T47D (cell line): ENCODE results near the gene TSPAN10.
"Not testable (repeated sequence)": the region's sequence is repeated elsewhere in the genome, so short reads cannot be mapped to it uniquely, and the experiment has no call there.

Experiments
- DNase-seq, 2 experiments: peaks; one replicate each; pipeline versions ENCODE4 v3.0.0 to v3.0.0-alpha.2; 2011 to 2012; ENCODE audit warnings: low read depth in 1 of 2, low spot score in 1 of 2
- JUND ChIP-seq: IDR thresholded peaks from 2 replicates; pipeline ENCODE4 v1.6.1; 2012; ENCODE audit warnings: low read depth
- in situ Hi-C: cut with HindIII; loops from 2 replicates; pipeline ENCODE4 v1.10.0; 2016; ENCODE audit warnings: low sequenced_read_pairs, low pct_unique_long_range_greater_than_20kb

TSPAN10 gene

DNA sequence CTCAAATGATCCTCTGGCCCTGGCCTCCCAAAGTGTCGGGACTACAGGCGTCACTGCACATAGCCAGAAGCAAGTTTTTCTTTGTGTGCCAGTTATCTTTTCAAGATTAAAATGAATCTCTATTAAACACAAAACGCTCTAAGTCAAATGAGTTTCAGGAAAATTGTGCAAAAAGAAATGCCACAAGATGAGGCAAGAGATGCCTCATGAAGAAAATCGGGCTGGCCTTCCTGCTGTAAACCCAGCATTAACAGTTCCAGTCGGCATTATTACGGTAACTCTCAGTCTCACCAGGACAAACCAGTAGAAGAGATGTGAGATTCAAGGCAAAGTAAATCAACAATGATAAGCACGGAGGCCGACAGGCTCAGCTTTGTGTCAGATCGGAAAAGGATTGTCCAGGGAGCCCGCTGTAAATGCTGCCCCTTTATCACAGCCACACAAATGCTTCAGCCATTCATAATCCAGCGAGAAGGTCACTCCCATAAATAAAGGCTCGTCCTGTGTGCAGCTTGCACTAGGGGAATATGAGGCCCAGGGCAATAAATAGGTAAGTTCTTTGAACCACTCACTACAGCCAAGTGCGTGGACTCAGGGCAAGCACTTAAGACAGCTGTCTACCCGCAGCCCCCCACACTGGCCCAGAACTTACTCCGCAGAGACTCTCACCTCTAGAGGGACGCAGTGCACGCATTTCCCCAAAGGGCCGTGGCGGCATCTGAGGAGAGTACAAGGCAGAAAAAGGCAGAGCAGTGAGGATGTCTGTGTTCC lies 27.3 kb upstream of the TSPAN10 start:
- DNase-seq: no peak
- no peak for TF ChIP-seq JUND
- in situ Hi-C loops: no loop called here

- DNase-seq: no peak
- in situ Hi-C loops: no loop called here
- no peak for TF ChIP-seq JUND
Observed at GRCh38 chr17:81612172-81612970, 24.6 kb upstream of the TSPAN10 start.

- TF ChIP-seq JUND: no peak
- in situ Hi-C loops: no loop called here
- no peak for DNase-seq
Observed at GRCh38 chr17:81615401-81615930, 21.5 kb upstream of the TSPAN10 start.

DNA sequence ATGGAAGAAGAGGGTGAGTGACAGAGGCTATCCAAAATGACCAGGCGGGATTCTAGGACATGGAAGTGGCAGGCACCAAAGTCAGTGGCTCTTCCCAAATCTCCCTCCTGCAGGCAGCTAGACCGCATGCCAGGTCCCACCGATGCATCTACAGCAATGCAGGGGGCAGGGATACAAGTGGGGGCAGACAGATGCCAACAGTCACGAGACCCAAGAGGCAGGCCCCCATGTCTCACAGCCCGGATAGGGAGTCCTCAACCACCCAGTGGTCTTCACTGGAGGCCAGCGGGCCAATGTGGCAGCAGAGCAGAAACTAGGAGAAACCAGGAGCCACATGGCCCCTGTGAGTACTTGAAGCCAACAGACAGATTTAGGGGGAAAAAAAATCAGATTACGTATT lies 20.1 kb upstream of the TSPAN10 start:
- no peak for TF ChIP-seq JUND
- in situ Hi-C loops: no loop called here
- DNase-seq: no peak

DNA sequence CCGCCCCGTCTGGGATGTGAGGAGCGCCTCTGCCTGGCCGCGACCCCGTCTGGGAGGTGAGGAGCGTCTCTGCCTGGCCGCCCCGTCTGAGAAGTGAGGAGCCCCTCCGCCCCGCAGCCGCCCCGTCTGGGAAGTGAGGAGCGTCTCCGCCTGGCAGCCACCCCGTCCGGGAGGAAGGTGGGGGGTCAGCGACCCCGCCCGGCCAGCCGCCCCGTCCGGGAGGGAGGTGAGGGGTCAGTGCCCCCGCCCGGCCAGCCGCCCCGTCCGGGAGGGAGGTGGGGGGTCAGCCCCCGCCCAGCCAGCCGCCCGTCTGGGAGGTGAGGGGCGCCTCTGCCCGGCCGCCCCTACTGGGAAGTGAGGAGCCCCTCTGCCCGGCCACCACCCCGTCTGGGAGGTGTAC lies 18.7 kb upstream of the TSPAN10 start:
- DNase-seq, in situ Hi-C loops: not testable (repeated sequence)

DNA sequence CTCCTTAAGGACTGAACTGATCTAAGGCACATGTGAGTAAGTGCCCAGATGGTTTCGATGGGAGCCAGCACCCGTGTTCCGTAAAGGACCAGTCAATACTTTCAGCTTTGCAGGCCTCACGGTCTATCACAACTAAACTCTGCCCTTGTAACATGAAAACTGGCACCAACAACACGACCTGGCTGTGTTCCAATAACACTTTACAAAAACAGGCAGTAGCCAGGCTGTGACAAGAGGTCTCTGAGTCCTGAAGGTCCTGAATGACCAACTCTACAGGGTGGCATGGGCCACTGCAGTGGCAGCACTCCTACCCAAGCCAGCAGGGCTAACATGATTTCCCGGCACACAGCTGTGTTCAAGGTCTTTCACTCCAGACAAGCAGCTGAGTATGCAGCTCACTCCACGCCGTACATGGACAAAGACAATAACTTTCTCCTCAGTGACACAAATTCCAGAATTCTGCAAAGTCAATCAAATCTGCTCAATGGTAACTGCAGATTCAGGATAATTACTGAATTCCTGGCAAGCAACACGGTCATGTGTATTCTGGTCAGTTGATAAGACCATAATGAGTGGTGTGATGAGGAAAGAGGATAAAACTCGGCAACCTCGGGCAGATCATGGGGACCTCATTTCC lies 15.4 kb upstream of the TSPAN10 start:
- in situ Hi-C loops: no loop called here
- no peak for DNase-seq
- no peak for TF ChIP-seq JUND

- in situ Hi-C loops: no loop called here
- no peak for TF ChIP-seq JUND
- DNase-seq: no peak
Observed at GRCh38 chr17:81630274-81630673, 6.7 kb upstream of the TSPAN10 start.

- no peak for TF ChIP-seq JUND
- no peak for DNase-seq
- in situ Hi-C loops: no loop called here
Observed at GRCh38 chr17:81631482-81631881, 5.5 kb upstream of the TSPAN10 start.

DNA sequence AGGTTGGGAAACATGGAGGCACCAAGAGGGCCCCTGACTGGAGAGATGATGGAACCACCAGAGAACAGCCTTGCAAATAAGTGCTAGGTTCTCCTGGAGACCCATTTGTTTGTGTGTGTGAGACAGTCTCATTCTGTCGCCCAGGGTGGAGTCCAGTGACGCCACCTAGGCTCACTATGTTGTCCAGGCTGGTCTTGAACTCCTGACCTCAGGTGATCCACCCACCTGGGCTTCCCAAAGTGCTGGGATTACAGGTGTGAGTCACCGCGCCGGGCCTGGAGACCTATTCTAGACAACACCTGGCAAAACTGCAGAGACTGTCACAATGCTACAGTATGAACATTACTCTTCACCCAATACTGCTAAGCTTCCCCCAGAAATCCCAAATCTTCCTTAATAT lies 1.6 kb upstream of the TSPAN10 start:
- peak in 1 of 2 experiments; percentile 19 for DNase-seq
- in situ Hi-C loops: no loop called here
- TF ChIP-seq JUND: no peak

DNA sequence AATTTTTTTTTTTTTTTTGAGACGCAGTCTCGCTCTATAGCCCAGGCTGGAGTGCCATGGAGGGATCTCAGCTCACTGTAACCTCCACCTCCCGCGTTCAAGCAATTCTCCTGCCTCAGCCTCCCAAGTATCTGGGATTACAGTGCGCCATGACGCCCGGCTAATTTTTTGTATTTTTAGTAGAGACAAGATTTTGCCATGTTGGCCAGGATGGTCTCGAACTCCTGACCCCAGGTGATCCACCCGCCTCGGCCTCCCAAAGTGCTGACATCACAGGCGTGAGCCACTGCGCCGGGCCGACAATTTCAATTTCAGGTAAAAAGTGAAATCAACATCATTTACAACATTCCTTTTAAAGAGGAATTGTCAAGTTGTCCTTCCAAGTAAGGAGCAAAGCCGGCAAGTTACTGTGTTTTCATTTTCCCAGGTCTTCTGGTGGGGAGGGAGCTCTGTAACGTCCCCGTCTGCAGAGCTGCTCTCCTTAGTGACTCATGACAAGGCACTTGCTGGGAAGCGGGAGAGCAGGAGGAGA lies 957 bp upstream of the TSPAN10 start:
- DNase-seq: no peak
- no peak for TF ChIP-seq JUND
- in situ Hi-C loops: no loop called here

GRCh38 chr17:81638683-81639082 lies 1.7 kb downstream of the TSPAN10 start:
- no peak for TF ChIP-seq JUND
- no peak for DNase-seq
- in situ Hi-C loops: no loop called here

DNA sequence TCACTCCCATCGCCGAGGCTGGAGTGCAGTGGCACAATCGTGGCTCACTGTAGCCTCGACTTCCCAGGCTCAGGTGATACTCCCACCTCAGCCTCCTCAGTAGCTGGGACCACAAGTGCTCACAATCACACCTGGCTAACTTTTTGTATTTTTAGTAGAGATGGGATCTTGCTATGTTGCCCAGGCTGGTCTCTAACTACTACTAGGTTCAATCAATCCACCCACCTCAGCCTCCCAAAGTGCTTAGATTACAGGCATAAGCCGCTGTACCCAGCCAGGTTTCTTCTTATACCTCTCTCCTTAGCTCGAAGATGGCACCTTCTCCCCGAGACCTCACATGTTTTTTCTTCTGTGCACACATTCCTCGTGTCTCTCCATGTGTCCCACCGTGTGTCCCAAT lies 3.0 kb downstream of the TSPAN10 start:
- no peak for DNase-seq
- in situ Hi-C loops: no loop called here
- TF ChIP-seq JUND: no peak
